Activated CD8-positive, alpha-beta T cell treated with anti-CD3 and anti-CD28 coated beads for 36 hours (primary cell): ENCODE measurements around the gene LTBP3. TPM values are rescaled to one million over a fixed set of nuclear protein-coding genes. Genes with fewer than 3 reads are reported as not detected.

ENCODE experiments used
- ATAC-seq: fragments of 200-7000 bp; cut with Tn5 transposase; one replicate; pipeline ENCODE4 v1.10.0; 2021; ENCODE audit warnings: mild to moderate bottlenecking, moderate library complexity
- CTCF ChIA-PET: fragments of 350-600 bp; sonication (Branson Sonifier 250); formaldehyde crosslinking; loops from one replicate; lab custom pipeline; 2021; ENCODE audit warnings: antibody characterized with exemption; lab: Charles Lee
- POLR2A ChIA-PET: fragments of 350-600 bp; sonication (Branson Sonifier 250); formaldehyde crosslinking; loops from one replicate; lab custom pipeline; 2021; ENCODE audit warnings: antibody characterized with exemption; lab: Charles Lee
- DNase-seq: peaks from one replicate; pipeline ENCODE4 v3.0.0-alpha.2; 2020
- H3K27ac Mint-ChIP-seq: one replicate; pipeline ENCODE4 v1.8.0; 2021; ENCODE audit warnings: mild to moderate bottlenecking, mixed read lengths
- H3K27me3 Mint-ChIP-seq: one replicate; pipeline ENCODE4 v1.8.0; 2021; ENCODE audit warnings: mixed read lengths
- H3K36me3 Mint-ChIP-seq: one replicate; pipeline ENCODE4 v1.8.0; 2021; ENCODE audit warnings: low read depth, mixed read lengths
- H3K4me1 Mint-ChIP-seq: one replicate; pipeline ENCODE4 v1.8.0; 2021; ENCODE audit warnings: low read depth, mixed read lengths
- H3K4me3 Mint-ChIP-seq: one replicate; pipeline ENCODE4 v1.8.0; 2021; ENCODE audit warnings: mild to moderate bottlenecking, moderate library complexity, mixed read lengths
- H3K9me3 Mint-ChIP-seq: one replicate; pipeline ENCODE4 v1.8.0; 2021; ENCODE audit warnings: mixed read lengths
- intact Hi-C: fragments of 100-400 bp; cut with micrococcal nuclease; formaldehyde crosslinking; loops from one replicate; pipeline ENCODE4 v1.10.0; 2022
- total RNA-seq, 2 experiments: library from RNA; stranded (reverse); gene quantifications; one replicate each; pipeline ENCODE4 v1.2.3, GENCODE V29; 2021
- TF ChIP-seq, protein P1 (sequence below): fragments of 200-600 bp; IDR thresholded peaks from one replicate; pipeline ENCODE4 v1.8.0; 2022; ENCODE audit warnings: antibody characterized with exemption, mild to moderate bottlenecking

Gene LTBP3
- total RNA-seq, 2 experiments from 2014 or later = 55.4 to 56.0 TPM

DNA sequence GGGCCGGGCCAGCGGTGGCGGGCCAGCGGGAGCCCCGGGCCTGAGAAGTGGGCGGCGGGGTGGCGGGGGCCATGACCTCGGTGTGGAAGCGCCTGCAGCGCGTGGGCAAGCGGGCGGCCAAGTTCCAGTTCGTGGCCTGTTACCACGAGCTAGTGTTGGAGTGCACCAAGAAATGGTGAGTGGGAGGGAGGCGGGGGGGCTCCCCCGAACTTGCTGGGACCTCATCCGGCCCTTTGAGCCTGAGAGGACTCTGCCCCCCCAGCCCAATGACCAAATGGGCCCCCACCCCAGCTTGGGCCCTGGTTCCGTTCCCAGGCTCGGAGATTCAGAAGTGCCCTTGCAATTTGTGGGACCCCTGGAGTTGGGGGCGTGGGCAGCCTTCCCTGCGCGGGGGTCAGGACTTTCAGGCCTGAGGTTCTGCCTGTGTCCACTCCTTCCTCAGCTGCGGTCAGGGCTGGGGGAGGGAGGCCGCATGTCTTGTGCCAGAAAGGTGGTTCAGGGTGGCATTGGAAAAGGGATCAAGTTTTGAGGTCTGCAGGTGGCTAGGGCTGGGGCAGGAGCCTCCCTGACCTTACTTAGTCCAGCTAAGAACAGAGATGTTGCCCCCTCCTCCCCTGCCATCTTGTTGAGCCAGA, 18.2 kb upstream of the LTBP3 start:
- no peaks in the 10 kb centered on the region for H3K27me3 Mint-ChIP-seq
- intact Hi-C loops = loop anchor here (5.0 kb wide), 1 partner anchor 34 kb away; no protein-coding TSS in a partner anchor
- H3K27ac Mint-ChIP-seq = peak overlapping the region; percentile 87
- peaks cover 34% of the 10 kb centered on the region for H3K36me3 Mint-ChIP-seq
- POLR2A ChIA-PET = interaction anchor here (0.8 to 5.4 kb wide), 17 partner anchors 10 to 189 kb away, joined by 3 to 87 read pairs (median 4); partner anchors contain the start of genes KCNK7, MALAT1, MAP3K11 and SIPA1
- peak overlapping the region; percentile 90 for H3K4me3 Mint-ChIP-seq
- TF ChIP-seq, protein P1, sequence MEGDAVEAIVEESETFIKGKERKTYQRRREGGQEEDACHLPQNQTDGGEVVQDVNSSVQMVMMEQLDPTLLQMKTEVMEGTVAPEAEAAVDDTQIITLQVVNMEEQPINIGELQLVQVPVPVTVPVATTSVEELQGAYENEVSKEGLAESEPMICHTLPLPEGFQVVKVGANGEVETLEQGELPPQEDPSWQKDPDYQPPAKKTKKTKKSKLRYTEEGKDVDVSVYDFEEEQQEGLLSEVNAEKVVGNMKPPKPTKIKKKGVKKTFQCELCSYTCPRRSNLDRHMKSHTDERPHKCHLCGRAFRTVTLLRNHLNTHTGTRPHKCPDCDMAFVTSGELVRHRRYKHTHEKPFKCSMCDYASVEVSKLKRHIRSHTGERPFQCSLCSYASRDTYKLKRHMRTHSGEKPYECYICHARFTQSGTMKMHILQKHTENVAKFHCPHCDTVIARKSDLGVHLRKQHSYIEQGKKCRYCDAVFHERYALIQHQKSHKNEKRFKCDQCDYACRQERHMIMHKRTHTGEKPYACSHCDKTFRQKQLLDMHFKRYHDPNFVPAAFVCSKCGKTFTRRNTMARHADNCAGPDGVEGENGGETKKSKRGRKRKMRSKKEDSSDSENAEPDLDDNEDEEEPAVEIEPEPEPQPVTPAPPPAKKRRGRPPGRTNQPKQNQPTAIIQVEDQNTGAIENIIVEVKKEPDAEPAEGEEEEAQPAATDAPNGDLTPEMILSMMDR = no peak
- CTCF ChIA-PET = interaction anchor here (1.0 to 4.6 kb wide), 9 partner anchors 10 to 136 kb away, joined by 3 to 84 read pairs (median 5); partner anchors contain the start of gene KAT5
- peak; percentile 63 for DNase-seq
- no peak for ATAC-seq
- H3K9me3 Mint-ChIP-seq = no peaks in the 10 kb centered on the region
- H3K4me1 Mint-ChIP-seq = peaks cover 54% of the 10 kb centered on the region

DNA sequence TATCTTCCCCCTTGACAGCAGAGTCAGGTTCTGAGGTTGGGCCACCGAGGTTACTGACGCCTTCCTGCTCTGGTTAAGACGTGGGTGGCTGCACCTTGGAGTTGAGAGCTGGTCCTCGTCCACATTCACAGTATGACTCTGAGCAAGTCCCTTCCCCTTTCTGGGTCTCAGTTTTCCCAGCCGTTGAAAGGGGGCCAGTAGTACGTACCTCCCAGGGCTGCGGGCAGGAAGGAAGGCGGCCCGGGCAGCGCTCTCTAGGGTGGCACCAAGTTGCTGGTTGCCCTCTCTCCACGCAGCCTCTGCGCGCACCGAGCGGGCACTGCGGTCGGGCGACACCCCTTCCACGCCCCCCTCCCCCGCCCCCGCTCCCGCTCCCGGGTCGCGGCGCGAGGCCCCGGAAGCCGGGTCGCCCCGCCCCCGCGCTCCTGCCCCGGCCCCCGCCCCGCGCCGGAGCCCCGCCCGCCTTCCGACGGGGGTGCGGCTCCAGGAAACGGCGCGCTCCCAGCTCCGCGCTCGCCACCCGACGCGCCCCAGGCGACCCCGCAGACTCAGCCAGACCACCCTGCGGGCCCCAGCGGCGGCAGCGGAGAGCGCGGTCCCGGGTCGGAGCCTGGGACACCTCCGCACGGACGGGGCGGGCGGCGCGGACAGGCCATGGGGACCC, 17.5 kb upstream of the LTBP3 start, which contains the start of gene EHBP1L1:
Gene EHBP1L1, plus strand, starts transcription at position 486 of the 664 bp plus-strand sequence. CDS start 250 bp downstream, outside the sequence.
- peak; percentile 88 for DNase-seq
- Mint-ChIP-seq H3K4me3 (peak within 1 kb of the TSS; percentile 90), H3K9me3 (no peaks in the 10 kb centered on the region), H3K4me1 (peaks cover 56% of the 10 kb centered on the region), H3K36me3 (peaks cover 37% of the 10 kb centered on the region), H3K27ac (peak within 1 kb of the TSS; percentile 91), H3K27me3 (no peaks in the 10 kb centered on the region)
- intact Hi-C loops = loop anchor here (2.0 to 5.0 kb wide), 3 partner anchors 13 to 39 kb away; partner anchors contain the start of genes MAP3K11 and PCNX3
- TF ChIP-seq, protein P1 = no peak
- CTCF ChIA-PET = interaction anchor here (1.0 to 4.6 kb wide), 9 partner anchors 9 to 47 kb away, joined by 3 to 84 read pairs (median 5); partner anchors contain the start of gene PCNX3
- peak; percentile 27 for ATAC-seq
- POLR2A ChIA-PET = interaction anchor here (0.5 to 5.4 kb wide), 20 partner anchors 9 to 313 kb away, joined by 3 to 87 read pairs (median 4); partner anchors contain the start of genes FIBP, KCNK7, MALAT1 and MAP3K11

DNA sequence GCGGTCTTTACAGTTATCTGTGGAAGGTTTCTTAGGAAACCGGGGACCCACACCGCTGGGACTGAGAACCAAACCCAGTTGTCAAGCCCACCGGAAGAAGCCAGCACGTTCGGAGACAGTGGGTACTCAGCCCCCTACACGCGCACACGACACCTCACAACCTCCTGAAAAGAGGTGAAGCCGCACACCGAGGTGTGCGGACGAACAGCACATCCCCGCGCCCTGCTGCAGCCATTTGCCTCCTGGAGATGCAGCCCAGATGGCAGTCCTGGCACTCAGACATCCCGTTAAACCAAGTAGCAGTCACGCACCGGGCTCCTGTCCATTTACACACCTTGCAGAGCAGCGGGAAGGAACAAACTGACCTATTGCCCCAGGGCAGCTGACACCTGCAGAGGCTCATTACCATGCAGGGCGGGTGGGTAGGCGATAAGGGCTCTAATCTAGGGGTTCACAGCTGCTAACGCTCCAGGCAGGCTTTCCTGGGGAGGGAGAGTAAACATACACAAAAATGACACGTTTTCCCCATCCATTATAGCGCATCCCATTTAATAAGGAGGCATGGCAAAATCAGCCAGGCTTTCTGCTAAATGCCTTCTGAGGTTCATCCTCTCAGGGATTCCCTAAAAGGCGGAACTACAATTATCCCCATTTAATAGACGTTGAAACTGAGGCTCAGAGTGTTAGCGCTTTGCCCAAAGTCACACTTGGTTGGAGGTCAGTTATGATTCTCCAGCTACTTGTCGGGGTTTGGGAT, 16.8 kb upstream of the LTBP3 start:
- H3K27ac Mint-ChIP-seq = peak overlapping the region; percentile 91
- H3K36me3 Mint-ChIP-seq = peaks cover 37% of the 10 kb centered on the region
- CTCF ChIA-PET = interaction anchor here (1.1 to 4.6 kb wide), 6 partner anchors 8 to 40 kb away, joined by 4 to 84 read pairs (median 7); partner anchors contain the start of gene PCNX3
- peaks cover 54% of the 10 kb centered on the region for H3K4me1 Mint-ChIP-seq
- no peak for DNase-seq
- TF ChIP-seq, protein P1 = no peak
- H3K27me3 Mint-ChIP-seq = no peaks in the 10 kb centered on the region
- POLR2A ChIA-PET = interaction anchor here (0.5 to 5.4 kb wide), 19 partner anchors 9 to 314 kb away, joined by 3 to 87 read pairs (median 4); partner anchors contain the start of genes FIBP, KCNK7, MALAT1 and MAP3K11
- H3K4me3 Mint-ChIP-seq = peak overlapping the region; percentile 90
- ATAC-seq = peak; percentile 6
- no peaks in the 10 kb centered on the region for H3K9me3 Mint-ChIP-seq
- intact Hi-C loops = loop anchor here (2.0 to 5.0 kb wide), 4 partner anchors 14 to 148 kb away; partner anchors contain the start of genes MAP3K11 and PCNX3

DNA sequence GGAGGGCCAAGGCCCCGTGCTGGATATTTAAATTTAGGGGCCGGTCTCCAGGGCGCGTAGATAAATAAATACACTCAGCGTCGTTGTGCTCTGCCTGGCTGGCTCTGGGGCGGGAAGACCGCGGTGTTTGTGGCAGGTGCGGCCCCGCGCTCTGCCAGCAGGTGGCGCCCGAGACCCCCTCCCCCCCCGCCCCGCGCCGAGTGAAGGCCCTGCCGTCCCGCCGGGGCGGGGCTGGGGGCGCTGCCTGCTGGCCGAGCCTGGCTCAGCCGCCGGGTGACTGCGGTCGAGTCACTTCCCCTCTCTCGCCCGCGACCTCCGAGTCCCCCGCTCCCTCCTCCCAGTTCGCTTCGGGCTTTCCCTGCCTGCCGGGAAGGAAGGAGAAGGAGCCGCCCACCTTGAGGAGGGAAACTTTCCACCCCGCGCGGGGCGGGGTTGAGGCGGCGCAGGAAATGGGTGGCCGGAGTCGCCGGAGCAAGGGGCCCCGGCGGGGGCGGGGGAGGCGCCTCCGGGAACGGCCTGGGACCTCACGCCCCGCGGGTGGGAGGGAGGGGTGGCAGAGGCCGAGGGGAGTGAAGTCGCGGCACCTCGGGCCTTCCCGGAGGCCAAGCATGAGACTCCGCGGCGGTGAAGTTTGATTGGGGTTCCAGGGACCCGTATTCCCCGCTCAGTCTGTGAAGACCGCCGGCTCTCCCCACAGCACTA, 16.1 kb upstream of the LTBP3 start:
- ChIA-PET POLR2A (interaction anchor here (0.7 to 6.0 kb wide), 11 partner anchors 14 to 315 kb away, joined by 3 to 87 read pairs (median 6); partner anchors contain the start of genes FIBP, KCNK7, MALAT1 and NEAT1), CTCF (interaction anchor here (1.0 to 4.7 kb wide), 9 partner anchors 9 to 33 kb away, joined by 3 to 84 read pairs (median 17); partner anchors contain the start of gene LTBP3)
- TF ChIP-seq, protein P1 = peak; percentile 97
- no peaks in the 10 kb centered on the region for H3K27me3 Mint-ChIP-seq
- ATAC-seq (peak; percentile 28), DNase-seq (peak; percentile 93)
- peaks cover 35% of the 10 kb centered on the region for H3K36me3 Mint-ChIP-seq
- peak overlapping the region; percentile 91 for H3K27ac Mint-ChIP-seq
- intact Hi-C loops = loop anchor here (2.0 to 5.0 kb wide), 3 partner anchors 15 to 147 kb away; partner anchors contain the start of genes MAP3K11 and PCNX3
- peak overlapping the region; percentile 90 for H3K4me3 Mint-ChIP-seq
- peaks cover 50% of the 10 kb centered on the region for H3K4me1 Mint-ChIP-seq
- no peaks in the 10 kb centered on the region for H3K9me3 Mint-ChIP-seq
